ENCODE measurements around the gene NDUFC1. TPM values are rescaled to one million over a fixed set of nuclear protein-coding genes. Genes with fewer than 3 reads are reported as not detected.
"Not testable (repeated sequence)": the region's sequence is repeated elsewhere in the genome, so short reads cannot be mapped to it uniquely, and the experiment has no call there.

The NDUFC1 gene
- polyA plus RNA-seq, 4 donors = 90.9 to 194 (median 149) TPM

DNA sequence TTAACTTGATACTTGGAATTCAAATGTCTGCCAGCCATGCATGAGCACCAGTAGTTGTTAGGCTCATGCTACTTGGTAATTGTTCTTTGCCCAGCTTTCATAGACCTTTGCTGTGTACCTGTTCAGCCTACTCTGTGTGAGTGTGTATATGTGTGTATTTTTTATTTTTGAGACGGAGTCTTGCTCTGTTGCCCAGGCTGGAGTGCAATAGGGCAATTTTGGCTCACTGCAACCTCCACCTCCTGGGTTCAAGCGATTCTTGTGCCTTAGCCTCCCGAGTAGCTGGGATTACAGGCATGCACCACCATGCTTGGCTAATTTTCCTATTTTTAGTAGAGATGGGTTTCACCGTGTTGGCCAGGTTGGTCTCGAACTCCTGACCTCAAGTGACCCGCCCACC, 20.3 kb upstream of the NDUFC1 start:
- H3K9me3 ChIP-seq (ENCODE audit: control insufficient read depth in 2 of 2, insufficient read depth in 1 of 2, low read depth in 1 of 2, low read length in 1 of 2); H3K27me3 ChIP-seq (ENCODE audit: control insufficient read depth in 3 of 3, insufficient read depth in 3 of 3, low read length in 3 of 3); H3K4me3 ChIP-seq (ENCODE audit: low read depth in 1 of 3, low read length in 3 of 3); DNase-seq; H3K27ac ChIP-seq (ENCODE audit: low read depth in 1 of 3, low read length in 2 of 3); H3K4me1 ChIP-seq (ENCODE audit: control insufficient read depth in 3 of 3, insufficient read depth in 2 of 3, low read depth in 1 of 3, low read length in 2 of 3); FAIRE-seq: not testable (repeated sequence)
- 93 to 99% (median 98%) methylated on average over 6 of the region's 6 CpGs for WGBS, 3 donors
- H3K36me3 ChIP-seq (ENCODE audit: control insufficient read depth in 3 of 3, insufficient read depth in 2 of 3, low read depth in 1 of 3, low read length in 3 of 3) = peaks cover 0 to 12% (median 0%) of the 10 kb centered on the region in 3 donors

DNA sequence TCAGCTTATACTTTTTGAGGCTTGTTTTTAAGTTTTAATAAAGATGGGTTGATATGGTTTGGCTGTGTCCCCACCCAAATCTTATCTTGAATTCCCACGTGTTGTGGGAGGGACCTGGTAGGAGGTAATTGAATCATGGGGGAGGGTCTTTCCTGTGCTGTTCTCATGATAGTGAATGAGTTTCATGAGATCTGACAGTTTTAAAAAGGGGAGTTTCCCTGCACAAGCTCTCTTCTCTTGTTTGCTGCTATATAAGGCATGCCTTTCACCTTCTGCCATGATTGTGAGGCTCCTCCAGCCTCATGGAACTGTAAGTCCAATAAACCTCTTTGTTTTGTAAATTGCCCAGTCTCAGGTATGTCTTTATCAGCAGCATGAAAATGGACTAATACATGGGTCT, 19.8 kb upstream of the NDUFC1 start:
- WGBS, 3 donors = 31 to 54% (median 38%) methylated on average over 1 of the region's 1 CpG
- not testable (repeated sequence) for H3K27me3 ChIP-seq (ENCODE audit: control insufficient read depth in 3 of 3, insufficient read depth in 3 of 3, low read length in 3 of 3); H3K4me3 ChIP-seq (ENCODE audit: low read depth in 1 of 3, low read length in 3 of 3); H3K9me3 ChIP-seq (ENCODE audit: control insufficient read depth in 2 of 2, insufficient read depth in 1 of 2, low read depth in 1 of 2, low read length in 1 of 2); FAIRE-seq; H3K36me3 ChIP-seq (ENCODE audit: control insufficient read depth in 3 of 3, insufficient read depth in 2 of 3, low read depth in 1 of 3, low read length in 3 of 3); H3K27ac ChIP-seq (ENCODE audit: low read depth in 1 of 3, low read length in 2 of 3); DNase-seq; H3K4me1 ChIP-seq (ENCODE audit: control insufficient read depth in 3 of 3, insufficient read depth in 2 of 3, low read depth in 1 of 3, low read length in 2 of 3)

DNA sequence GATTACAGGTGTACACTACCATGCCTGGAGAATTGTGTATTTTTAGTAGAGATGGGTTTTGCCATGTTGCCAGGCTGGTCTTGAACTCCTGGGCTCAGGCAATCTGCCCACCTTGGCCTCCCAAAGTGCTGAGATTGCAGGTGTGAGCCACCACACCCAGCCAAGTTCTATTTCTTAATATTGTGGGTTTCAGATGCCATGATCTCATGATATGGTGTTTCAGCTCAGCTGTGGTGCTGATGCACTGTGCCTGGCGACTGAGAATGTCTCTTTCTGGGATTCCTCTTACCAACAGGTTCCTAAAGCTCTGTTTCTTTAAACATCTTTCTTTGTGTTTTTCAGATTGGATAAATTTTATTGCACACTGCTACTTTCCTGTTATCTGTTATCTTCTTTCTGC, 17.3 kb upstream of the NDUFC1 start:
- WGBS, 3 donors = 79 to 90% (median 87%) methylated on average over 1 of the region's 1 CpG
- no peak for FAIRE-seq
- Histone ChIP-seq H3K27ac (ENCODE audit: low read depth in 1 of 3, low read length in 2 of 3) (no peak overlapping the region), H3K36me3 (ENCODE audit: control insufficient read depth in 3 of 3, insufficient read depth in 2 of 3, low read depth in 1 of 3, low read length in 3 of 3) (peaks cover 0 to 6% (median 0%) of the 10 kb centered on the region in 3 donors), H3K4me3 (ENCODE audit: low read depth in 1 of 3, low read length in 3 of 3) (no peak overlapping the region), H3K27me3 (ENCODE audit: control insufficient read depth in 3 of 3, insufficient read depth in 3 of 3, low read length in 3 of 3) (no peaks in the 10 kb centered on the region), H3K9me3 (ENCODE audit: control insufficient read depth in 2 of 2, insufficient read depth in 1 of 2, low read depth in 1 of 2, low read length in 1 of 2) (no peaks in the 10 kb centered on the region), H3K4me1 (ENCODE audit: control insufficient read depth in 3 of 3, insufficient read depth in 2 of 3, low read depth in 1 of 3, low read length in 2 of 3) (peaks cover 0 to 11% (median 0%) of the 10 kb centered on the region in 3 donors)
- DNase-seq = no peak

DNA sequence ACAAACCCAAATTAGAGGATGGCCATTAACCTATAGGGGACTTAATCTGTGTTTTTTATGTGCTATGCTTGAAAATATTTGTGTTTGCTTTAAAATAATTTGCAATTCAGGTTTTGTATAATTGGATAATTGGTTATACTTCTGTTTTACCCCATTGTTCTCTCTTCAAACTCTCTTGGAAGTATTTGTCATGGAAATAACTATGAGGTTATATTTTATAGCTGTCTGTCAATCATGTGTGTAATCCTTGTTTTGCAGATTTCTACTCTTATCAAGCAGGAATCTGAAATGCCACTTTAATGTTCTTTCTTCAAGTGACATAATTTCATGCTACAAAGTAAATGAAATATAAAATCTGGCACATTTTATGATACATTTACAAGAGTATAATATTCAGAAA, 15.4 kb upstream of the NDUFC1 start:
- no peak overlapping the region for H3K27ac ChIP-seq (ENCODE audit: low read depth in 1 of 3, low read length in 2 of 3)
- no peak for FAIRE-seq
- no peaks in the 10 kb centered on the region for H3K9me3 ChIP-seq (ENCODE audit: control insufficient read depth in 2 of 2, insufficient read depth in 1 of 2, low read depth in 1 of 2, low read length in 1 of 2)
- no peaks in the 10 kb centered on the region for H3K27me3 ChIP-seq (ENCODE audit: control insufficient read depth in 3 of 3, insufficient read depth in 3 of 3, low read length in 3 of 3)
- H3K4me1 ChIP-seq (ENCODE audit: control insufficient read depth in 3 of 3, insufficient read depth in 2 of 3, low read depth in 1 of 3, low read length in 2 of 3) = peaks cover 0 to 4% (median 0%) of the 10 kb centered on the region in 3 donors
- peaks cover 0 to 7% (median 0%) of the 10 kb centered on the region in 3 donors for H3K36me3 ChIP-seq (ENCODE audit: control insufficient read depth in 3 of 3, insufficient read depth in 2 of 3, low read depth in 1 of 3, low read length in 3 of 3)
- DNase-seq = no peak
- no peak overlapping the region for H3K4me3 ChIP-seq (ENCODE audit: low read depth in 1 of 3, low read length in 3 of 3)

DNA sequence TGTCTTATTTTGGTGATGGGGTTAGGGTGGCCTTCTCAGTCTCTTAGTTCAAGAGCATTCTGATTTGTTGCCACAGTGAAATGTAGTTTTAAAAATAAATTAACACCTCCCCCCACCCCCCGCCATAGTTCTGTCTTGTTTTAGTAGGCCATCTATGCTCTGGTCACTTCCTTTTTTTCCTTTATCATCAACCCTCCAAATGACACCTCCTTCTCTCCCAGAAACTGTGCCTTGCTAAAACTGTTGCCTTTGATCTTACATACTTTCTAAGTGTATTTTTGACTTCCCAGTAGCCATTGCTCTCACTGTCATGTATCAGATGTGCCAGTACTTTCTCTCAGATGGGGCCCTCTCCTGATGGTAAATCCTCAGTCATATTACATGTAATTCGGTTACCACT, 14.5 kb upstream of the NDUFC1 start:
- Histone ChIP-seq H3K27me3 (ENCODE audit: control insufficient read depth in 3 of 3, insufficient read depth in 3 of 3, low read length in 3 of 3) (no peaks in the 10 kb centered on the region), H3K36me3 (ENCODE audit: control insufficient read depth in 3 of 3, insufficient read depth in 2 of 3, low read depth in 1 of 3, low read length in 3 of 3) (peaks cover 0 to 7% (median 0%) of the 10 kb centered on the region in 3 donors), H3K4me1 (ENCODE audit: control insufficient read depth in 3 of 3, insufficient read depth in 2 of 3, low read depth in 1 of 3, low read length in 2 of 3) (peaks cover 0 to 4% (median 0%) of the 10 kb centered on the region in 3 donors), H3K9me3 (ENCODE audit: control insufficient read depth in 2 of 2, insufficient read depth in 1 of 2, low read depth in 1 of 2, low read length in 1 of 2) (no peaks in the 10 kb centered on the region), H3K4me3 (ENCODE audit: low read depth in 1 of 3, low read length in 3 of 3) (no peak overlapping the region), H3K27ac (ENCODE audit: low read depth in 1 of 3, low read length in 2 of 3) (no peak overlapping the region)
- WGBS, 3 donors = 90 to 95% (median 92%) methylated on average over 2 of the region's 2 CpGs
- FAIRE-seq (no peak), DNase-seq (no peak)

DNA sequence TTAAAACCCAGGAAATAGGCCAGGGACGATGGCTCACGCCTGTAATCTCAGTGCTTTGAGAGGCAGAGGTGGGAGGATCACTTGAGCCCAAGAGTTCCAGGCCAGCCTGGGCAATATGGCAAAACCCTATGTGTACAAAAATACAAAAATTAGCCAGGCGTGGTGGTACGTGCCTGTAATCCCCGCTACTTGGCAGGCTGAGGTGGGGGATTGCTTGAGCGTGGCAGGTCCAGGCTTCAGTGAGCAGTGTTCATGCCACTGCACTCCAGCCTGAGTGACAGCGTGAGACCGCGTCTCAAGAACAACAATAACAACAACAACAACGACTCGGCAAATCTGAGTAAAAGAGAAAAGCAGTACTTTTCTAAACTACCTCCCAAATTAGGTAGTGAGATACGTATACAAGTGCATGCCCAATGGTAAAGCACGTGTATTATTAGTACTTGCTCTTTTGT, 13.0 kb upstream of the NDUFC1 start:
- Histone ChIP-seq H3K4me1 (ENCODE audit: control insufficient read depth in 3 of 3, insufficient read depth in 2 of 3, low read depth in 1 of 3, low read length in 2 of 3) (peaks cover 0 to 4% (median 0%) of the 10 kb centered on the region in 3 donors), H3K9me3 (ENCODE audit: control insufficient read depth in 2 of 2, insufficient read depth in 1 of 2, low read depth in 1 of 2, low read length in 1 of 2) (no peaks in the 10 kb centered on the region), H3K4me3 (ENCODE audit: low read depth in 1 of 3, low read length in 3 of 3) (no peak overlapping the region), H3K27ac (ENCODE audit: low read depth in 1 of 3, low read length in 2 of 3) (no peak overlapping the region), H3K36me3 (ENCODE audit: control insufficient read depth in 3 of 3, insufficient read depth in 2 of 3, low read depth in 1 of 3, low read length in 3 of 3) (peaks cover 0 to 7% (median 0%) of the 10 kb centered on the region in 3 donors), H3K27me3 (ENCODE audit: control insufficient read depth in 3 of 3, insufficient read depth in 3 of 3, low read length in 3 of 3) (no peaks in the 10 kb centered on the region)
- no peak for FAIRE-seq
- 84 to 94% (median 88%) methylated on average over 13 of the region's 13 CpGs for WGBS, 3 donors
- DNase-seq = no peak

DNA sequence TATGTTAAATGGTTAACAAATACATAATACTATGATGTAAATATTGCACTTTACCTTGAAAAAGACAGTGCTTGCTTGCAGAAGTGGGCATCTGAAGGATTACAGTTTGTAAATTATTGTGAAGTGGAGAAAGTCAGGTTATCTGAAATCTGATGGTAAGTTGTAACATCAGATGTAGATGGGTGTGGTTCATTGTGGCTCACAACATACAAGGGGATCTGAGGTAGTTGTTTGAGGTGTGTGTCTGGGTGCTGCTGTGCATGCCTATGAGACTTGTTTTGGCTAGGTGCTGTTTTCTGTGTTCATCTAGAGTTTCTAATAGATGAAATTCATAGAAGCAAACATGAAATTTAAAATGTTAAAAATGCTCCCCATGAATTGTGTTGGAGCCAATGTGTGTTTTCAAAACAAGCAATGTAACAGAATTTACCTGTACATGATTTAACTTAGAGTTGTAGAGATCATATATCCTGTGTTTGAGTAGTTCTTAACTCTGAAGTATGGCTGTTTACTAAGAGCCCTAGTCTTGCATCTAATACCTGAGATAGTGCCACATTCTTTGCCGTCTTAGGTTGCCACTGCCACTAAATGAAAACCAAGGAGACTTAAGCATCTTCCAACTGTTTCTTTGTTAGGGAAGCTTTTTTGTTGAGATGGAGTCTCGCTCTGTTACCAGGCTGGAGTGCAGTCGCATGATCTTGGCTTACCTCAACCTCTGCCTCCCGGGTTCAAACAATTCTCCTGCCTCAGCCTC, 11.9 kb upstream of the NDUFC1 start:
- Histone ChIP-seq H3K4me1 (ENCODE audit: control insufficient read depth in 3 of 3, insufficient read depth in 2 of 3, low read depth in 1 of 3, low read length in 2 of 3) (peaks cover 0 to 4% (median 0%) of the 10 kb centered on the region in 3 donors), H3K27ac (ENCODE audit: low read depth in 1 of 3, low read length in 2 of 3) (no peak overlapping the region)
- WGBS, 3 donors = 92 to 93% (median 92%) methylated on average over 4 of the region's 4 CpGs

DNA sequence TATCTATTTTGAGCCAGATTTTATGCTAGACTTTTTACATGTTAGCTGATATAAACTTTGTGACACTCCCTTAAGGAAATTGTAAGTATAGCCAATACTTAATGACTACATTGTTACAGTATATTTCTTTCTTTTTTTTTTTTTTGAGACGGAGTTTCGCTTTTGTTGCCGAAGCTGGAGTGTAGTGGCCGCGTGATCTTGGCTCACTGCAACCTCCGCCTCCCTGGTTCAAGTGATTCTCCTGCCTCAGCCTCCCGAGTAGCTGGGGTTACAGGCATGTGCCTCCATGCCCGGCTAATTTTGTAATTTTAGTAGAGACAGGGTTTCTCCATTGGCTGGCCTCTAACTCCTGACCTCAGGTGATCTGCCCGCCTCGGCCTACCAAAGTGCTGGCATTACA, 11.1 kb upstream of the NDUFC1 start:
- not testable (repeated sequence) for FAIRE-seq; H3K27ac ChIP-seq (ENCODE audit: low read depth in 1 of 3, low read length in 2 of 3); H3K4me1 ChIP-seq (ENCODE audit: control insufficient read depth in 3 of 3, insufficient read depth in 2 of 3, low read depth in 1 of 3, low read length in 2 of 3); H3K4me3 ChIP-seq (ENCODE audit: low read depth in 1 of 3, low read length in 3 of 3); H3K9me3 ChIP-seq (ENCODE audit: control insufficient read depth in 2 of 2, insufficient read depth in 1 of 2, low read depth in 1 of 2, low read length in 1 of 2); H3K27me3 ChIP-seq (ENCODE audit: control insufficient read depth in 3 of 3, insufficient read depth in 3 of 3, low read length in 3 of 3); DNase-seq
- H3K36me3 ChIP-seq (ENCODE audit: control insufficient read depth in 3 of 3, insufficient read depth in 2 of 3, low read depth in 1 of 3, low read length in 3 of 3) = peaks cover 0 to 11% (median 0%) of the 10 kb centered on the region in 3 donors
- 79 to 87% (median 85%) methylated on average over 10 of the region's 10 CpGs for WGBS, 3 donors

More for the DNA sequence above, 11.9 kb upstream of the NDUFC1 start:
- no peak for FAIRE-seq
- DNase-seq = no peak
- Histone ChIP-seq H3K36me3 (ENCODE audit: control insufficient read depth in 3 of 3, insufficient read depth in 2 of 3, low read depth in 1 of 3, low read length in 3 of 3) (peaks cover 0 to 7% (median 0%) of the 10 kb centered on the region in 3 donors), H3K9me3 (ENCODE audit: control insufficient read depth in 2 of 2, insufficient read depth in 1 of 2, low read depth in 1 of 2, low read length in 1 of 2) (no peaks in the 10 kb centered on the region), H3K27me3 (ENCODE audit: control insufficient read depth in 3 of 3, insufficient read depth in 3 of 3, low read length in 3 of 3) (no peaks in the 10 kb centered on the region), H3K4me3 (ENCODE audit: low read depth in 1 of 3, low read length in 3 of 3) (no peak overlapping the region)
